Vagina (tissue), 2 donors: Measurements from ENCODE around the gene ACTN3.

Experiments used
- POLR2A ChIP-seq, 2 donors: fragments of 450-650 bp; IDR thresholded peaks; one replicate each; pipeline ENCODE4 v1.6.1; 2017; ENCODE audit warnings: antibody characterized with exemption in 2 of 2, mild to moderate bottlenecking in 2 of 2, moderate library complexity in 2 of 2
- POLR2AphosphoS5 ChIP-seq, 2 donors: sonication (generic); formaldehyde crosslinking; IDR thresholded peaks; one replicate each; pipeline ENCODE4 v1.9.0; 2017; ENCODE audit warnings: antibody characterized with exemption in 2 of 2, mild to moderate bottlenecking in 2 of 2, low read depth in 1 of 2; ENCODE audit not compliant: insufficient read depth in 1 of 2
- TF ChIP-seq, protein P1 (sequence below), 3 experiments: fragments of 450-650 bp in 2 of 3; fragments of 200-600 bp in 1 of 3; sonication (generic) in 1 of 3; IDR thresholded peaks; one replicate each; pipeline ENCODE4 v1.5.1; 2017 to 2019; ENCODE audit warnings: antibody characterized with exemption in 3 of 3, mild to moderate bottlenecking in 2 of 3, moderate library complexity in 2 of 3

DNA sequence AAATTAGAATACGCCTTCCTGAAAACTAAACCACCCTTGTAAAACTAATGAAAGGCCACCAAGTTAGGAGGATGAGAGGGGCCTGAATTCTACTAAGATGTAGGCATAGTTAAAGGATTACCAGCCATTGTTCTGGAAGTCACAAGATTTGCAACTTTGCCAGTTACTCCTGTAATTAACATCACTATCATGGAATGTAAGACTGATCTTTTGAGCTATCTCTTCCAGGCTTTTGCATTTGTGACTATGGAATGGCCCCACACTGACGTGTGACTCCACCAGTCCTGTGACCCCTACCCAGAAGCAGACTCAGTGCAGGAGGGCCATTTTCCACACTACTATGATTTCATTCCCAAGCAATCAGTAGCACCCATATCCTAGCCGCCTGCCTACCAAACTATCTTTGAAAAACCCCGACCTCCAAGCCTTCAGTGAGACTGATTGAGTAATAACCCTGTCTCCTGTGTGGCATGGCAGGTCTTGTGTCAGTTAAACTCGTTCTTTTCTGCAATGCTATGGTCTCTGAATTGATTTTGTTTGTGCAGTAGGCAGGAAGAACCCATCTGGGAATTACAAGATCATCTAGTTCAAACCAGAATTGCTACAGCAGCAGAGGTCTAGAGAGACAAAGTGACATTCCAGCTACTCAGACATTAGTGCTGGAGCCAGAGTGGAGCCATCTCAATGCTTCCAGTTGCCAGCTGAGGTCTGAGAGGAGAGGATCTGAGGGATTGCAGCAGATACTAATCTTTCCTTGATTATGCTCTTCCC, 23.6 kb downstream of the ACTN3 start:
- TF ChIP-seq, protein P1, sequence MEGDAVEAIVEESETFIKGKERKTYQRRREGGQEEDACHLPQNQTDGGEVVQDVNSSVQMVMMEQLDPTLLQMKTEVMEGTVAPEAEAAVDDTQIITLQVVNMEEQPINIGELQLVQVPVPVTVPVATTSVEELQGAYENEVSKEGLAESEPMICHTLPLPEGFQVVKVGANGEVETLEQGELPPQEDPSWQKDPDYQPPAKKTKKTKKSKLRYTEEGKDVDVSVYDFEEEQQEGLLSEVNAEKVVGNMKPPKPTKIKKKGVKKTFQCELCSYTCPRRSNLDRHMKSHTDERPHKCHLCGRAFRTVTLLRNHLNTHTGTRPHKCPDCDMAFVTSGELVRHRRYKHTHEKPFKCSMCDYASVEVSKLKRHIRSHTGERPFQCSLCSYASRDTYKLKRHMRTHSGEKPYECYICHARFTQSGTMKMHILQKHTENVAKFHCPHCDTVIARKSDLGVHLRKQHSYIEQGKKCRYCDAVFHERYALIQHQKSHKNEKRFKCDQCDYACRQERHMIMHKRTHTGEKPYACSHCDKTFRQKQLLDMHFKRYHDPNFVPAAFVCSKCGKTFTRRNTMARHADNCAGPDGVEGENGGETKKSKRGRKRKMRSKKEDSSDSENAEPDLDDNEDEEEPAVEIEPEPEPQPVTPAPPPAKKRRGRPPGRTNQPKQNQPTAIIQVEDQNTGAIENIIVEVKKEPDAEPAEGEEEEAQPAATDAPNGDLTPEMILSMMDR (IDR thresholded peaks at IDR 0.05), result no peak
- TF ChIP-seq POLR2A (IDR thresholded peaks at IDR 0.05) (no peak), POLR2AphosphoS5 (IDR thresholded peaks at IDR 0.05; ENCODE audit: insufficient read depth in 1 of 2, low read depth in 1 of 2) (no peak)
